ENCODE measurements around the gene DR1.

DNA sequence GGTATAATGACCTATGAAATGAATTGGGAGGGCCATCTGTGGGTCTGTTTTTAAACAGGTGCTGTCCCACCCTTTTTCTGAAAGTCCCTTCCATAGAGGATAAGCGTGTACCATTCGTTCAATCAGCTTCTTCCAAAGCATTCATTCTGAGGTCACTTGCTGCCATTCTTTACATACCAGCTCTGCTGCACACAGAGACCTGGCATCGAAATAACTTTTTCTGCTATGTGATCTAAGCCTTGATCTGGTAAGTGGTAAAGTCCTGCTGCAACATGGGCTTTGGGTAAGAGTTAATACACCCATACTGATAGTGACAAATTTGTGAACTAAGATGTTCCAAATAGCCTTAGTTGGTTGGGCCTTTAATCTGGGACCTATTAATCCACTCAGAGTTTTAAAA lies 38.9 kb downstream of the DR1 start:
- TF ChIP-seq POLR2AphosphoS5 (IDR thresholded peaks at IDR 0.05; ENCODE audit: low read depth) = no peak
- TF ChIP-seq, protein P1, sequence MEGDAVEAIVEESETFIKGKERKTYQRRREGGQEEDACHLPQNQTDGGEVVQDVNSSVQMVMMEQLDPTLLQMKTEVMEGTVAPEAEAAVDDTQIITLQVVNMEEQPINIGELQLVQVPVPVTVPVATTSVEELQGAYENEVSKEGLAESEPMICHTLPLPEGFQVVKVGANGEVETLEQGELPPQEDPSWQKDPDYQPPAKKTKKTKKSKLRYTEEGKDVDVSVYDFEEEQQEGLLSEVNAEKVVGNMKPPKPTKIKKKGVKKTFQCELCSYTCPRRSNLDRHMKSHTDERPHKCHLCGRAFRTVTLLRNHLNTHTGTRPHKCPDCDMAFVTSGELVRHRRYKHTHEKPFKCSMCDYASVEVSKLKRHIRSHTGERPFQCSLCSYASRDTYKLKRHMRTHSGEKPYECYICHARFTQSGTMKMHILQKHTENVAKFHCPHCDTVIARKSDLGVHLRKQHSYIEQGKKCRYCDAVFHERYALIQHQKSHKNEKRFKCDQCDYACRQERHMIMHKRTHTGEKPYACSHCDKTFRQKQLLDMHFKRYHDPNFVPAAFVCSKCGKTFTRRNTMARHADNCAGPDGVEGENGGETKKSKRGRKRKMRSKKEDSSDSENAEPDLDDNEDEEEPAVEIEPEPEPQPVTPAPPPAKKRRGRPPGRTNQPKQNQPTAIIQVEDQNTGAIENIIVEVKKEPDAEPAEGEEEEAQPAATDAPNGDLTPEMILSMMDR (IDR thresholded peaks at IDR 0.05; ENCODE audit: insufficient read depth, low read length) = no peak
- TF ChIP-seq SPI1 (IDR thresholded peaks at IDR 0.05; ENCODE audit: borderline replicate concordance, low read depth) = no peak
- TF ChIP-seq, protein P2, sequence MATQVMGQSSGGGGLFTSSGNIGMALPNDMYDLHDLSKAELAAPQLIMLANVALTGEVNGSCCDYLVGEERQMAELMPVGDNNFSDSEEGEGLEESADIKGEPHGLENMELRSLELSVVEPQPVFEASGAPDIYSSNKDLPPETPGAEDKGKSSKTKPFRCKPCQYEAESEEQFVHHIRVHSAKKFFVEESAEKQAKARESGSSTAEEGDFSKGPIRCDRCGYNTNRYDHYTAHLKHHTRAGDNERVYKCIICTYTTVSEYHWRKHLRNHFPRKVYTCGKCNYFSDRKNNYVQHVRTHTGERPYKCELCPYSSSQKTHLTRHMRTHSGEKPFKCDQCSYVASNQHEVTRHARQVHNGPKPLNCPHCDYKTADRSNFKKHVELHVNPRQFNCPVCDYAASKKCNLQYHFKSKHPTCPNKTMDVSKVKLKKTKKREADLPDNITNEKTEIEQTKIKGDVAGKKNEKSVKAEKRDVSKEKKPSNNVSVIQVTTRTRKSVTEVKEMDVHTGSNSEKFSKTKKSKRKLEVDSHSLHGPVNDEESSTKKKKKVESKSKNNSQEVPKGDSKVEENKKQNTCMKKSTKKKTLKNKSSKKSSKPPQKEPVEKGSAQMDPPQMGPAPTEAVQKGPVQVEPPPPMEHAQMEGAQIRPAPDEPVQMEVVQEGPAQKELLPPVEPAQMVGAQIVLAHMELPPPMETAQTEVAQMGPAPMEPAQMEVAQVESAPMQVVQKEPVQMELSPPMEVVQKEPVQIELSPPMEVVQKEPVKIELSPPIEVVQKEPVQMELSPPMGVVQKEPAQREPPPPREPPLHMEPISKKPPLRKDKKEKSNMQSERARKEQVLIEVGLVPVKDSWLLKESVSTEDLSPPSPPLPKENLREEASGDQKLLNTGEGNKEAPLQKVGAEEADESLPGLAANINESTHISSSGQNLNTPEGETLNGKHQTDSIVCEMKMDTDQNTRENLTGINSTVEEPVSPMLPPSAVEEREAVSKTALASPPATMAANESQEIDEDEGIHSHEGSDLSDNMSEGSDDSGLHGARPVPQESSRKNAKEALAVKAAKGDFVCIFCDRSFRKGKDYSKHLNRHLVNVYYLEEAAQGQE (IDR thresholded peaks at IDR 0.05; ENCODE audit: insufficient replicate concordance, low read depth) = no peak
